CD4-positive, alpha-beta T cell treated with Interleukin-6 for 4 hours (primary cell): Measurements from ENCODE around the gene BSN.

Source experiments
- DNase-seq: peaks from one replicate; pipeline ENCODE4 v3.0.0-alpha.2; 2020; ENCODE audit warnings: mixed read lengths

BSN gene, protein sequence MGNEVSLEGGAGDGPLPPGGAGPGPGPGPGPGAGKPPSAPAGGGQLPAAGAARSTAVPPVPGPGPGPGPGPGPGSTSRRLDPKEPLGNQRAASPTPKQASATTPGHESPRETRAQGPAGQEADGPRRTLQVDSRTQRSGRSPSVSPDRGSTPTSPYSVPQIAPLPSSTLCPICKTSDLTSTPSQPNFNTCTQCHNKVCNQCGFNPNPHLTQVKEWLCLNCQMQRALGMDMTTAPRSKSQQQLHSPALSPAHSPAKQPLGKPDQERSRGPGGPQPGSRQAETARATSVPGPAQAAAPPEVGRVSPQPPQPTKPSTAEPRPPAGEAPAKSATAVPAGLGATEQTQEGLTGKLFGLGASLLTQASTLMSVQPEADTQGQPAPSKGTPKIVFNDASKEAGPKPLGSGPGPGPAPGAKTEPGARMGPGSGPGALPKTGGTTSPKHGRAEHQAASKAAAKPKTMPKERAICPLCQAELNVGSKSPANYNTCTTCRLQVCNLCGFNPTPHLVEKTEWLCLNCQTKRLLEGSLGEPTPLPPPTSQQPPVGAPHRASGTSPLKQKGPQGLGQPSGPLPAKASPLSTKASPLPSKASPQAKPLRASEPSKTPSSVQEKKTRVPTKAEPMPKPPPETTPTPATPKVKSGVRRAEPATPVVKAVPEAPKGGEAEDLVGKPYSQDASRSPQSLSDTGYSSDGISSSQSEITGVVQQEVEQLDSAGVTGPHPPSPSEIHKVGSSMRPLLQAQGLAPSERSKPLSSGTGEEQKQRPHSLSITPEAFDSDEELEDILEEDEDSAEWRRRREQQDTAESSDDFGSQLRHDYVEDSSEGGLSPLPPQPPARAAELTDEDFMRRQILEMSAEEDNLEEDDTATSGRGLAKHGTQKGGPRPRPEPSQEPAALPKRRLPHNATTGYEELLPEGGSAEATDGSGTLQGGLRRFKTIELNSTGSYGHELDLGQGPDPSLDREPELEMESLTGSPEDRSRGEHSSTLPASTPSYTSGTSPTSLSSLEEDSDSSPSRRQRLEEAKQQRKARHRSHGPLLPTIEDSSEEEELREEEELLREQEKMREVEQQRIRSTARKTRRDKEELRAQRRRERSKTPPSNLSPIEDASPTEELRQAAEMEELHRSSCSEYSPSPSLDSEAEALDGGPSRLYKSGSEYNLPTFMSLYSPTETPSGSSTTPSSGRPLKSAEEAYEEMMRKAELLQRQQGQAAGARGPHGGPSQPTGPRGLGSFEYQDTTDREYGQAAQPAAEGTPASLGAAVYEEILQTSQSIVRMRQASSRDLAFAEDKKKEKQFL (N-terminal part only)

GRCh38 chr3:49553692-49554632, at the start of gene BSN:
Gene BSN (plus strand): TSS chr3:49554477. CDS start chr3:49554603, 126 bp downstream.
- peak; percentile 87 for DNase-seq

DNA sequence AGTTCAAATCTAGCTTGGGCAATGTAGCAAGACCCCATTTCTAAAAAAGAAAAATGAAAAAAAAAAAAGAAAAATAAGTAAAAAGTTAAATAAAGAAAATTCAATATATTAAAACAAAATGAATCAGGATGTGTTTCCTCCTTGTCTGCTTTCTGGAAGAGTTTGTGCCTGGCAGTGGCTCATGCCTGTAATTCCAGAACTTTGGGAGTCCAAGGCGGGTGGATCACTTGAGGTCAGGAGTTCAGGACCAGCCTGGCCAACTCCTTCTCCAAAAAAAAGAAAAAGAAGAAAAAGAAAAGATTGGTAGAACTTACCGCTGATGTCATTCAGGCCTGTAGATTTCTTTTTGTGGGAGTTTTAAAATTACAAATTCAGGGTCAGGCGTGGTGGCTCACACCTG, 47.4 kb upstream of the BSN start:
- no peak for DNase-seq

DNA sequence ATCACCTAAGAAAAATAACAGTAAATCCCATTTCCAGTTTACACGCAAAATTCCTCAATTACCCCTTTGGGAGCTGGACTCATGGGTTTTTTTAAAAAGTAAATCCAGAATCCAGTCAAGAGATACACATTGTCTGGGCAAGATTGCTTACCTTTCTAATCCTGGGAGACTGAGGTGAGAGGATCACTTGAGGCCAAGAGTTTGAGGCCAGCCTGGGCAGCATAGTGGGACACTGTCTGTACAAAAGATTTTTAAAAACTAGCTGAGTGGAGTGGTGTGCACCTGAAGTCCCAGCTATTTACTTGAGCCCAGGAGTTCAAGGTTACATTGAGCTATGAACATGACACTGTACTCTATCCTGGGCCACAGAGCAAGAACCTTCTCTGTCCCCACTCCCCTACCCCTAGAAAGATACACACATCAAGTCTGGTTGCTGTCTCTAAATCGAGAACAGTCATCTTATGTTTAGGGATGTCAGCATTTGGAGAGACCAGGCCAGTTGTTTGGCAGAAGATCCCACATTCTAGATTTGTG, 45.2 kb upstream of the BSN start:
- no peak for DNase-seq

DNA sequence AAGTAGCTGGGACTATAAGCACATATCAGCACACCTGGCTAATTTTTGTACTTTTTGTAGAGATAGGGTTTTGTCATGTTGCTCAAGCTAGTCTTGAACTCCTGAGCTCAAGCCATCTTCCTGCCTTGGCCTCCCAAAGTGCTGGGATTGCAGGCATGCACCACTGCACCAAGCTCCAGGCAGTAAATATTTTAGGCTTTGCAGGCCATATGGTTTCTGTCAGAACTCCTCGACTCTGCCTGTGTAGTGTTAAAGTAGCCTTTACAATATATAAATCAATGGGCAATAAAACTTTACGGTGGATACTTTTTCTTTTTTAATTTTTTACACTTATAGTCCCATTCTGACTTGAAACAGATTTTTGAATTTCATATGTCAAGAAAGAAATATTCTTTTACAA, 42.6 kb upstream of the BSN start:
- DNase-seq: no peak

DNA sequence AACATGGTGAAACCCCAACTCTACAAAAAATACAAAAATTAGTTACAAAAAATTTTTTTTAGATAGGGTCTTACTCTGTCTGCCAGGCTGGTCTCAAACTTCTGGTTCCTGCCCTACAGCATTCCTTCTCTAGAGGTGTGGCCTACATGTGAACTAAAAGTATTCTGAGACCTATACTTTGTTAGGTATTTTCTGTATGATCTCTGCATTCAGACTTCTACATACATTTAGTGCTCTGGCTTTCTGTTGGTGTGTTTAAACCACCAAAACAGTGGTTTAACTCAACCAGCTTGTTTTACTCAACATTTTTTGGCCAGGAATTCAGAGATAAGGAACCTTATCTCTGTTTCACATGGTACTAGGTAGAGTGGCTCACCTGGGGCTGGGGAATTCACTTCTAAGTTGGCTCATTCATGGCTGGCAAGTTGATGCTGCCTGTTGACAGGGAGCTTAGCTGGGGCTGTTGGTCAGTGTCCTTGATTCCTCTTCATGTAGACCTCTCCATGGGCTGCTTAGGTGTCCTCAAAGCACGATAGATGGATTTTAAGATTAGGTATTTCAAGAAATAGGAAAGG, 41.4 kb upstream of the BSN start:
- no peak for DNase-seq

DNA sequence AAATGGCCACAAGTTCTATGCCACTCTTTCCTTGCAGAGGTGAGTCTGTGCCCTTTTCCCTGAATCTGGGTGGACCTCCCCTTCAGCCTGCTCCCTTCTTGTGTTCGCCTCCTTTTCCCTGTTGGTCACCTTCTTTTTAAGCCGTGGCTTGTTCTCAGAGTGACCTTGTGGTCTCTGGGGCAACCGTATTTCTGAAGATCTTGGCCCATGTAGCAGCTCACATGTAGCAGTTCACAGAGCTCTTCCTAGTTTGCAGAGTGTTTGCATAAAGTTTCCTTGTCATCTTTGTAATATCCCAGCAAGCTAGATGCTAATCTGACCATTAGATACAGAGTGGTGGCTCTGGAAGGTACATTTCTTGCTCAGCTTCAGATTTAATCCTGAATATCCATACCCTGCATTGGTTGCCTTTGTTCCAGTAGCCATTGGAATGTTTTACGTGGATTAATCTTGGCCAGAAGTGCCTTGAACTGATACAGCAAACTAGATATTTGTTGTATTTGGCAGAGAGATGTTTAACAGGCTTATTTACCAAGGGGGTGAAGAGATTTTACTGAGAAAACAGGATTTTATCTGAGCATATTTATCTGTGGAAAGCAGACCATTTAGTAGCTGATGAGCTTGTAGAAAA, 40.7 kb upstream of the BSN start:
- DNase-seq: no peak

GRCh38 chr3:49518016-49518415, 36.3 kb upstream of the BSN start:
- no peak for DNase-seq

DNA sequence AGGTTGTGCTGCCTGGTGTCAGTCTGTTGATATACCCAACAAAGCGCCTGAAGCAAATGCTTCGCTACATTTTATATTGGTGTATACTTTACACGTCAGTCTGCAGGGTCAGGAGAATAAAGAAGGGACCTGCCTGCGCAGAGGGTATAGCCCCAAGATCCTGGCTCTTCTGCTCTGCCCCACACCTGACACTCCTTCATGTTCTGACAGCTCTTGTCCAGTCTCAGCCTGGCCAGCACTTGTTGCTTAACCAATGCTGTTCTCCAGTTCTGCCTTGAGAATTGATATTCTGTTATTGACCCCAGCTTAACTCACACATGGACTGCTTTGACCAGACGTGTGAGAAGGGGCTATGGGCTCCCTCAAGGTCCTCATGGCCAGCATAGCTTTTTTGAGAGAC, 35.8 kb upstream of the BSN start:
- DNase-seq: no peak

GRCh38 chr3:49519296-49519695, 35.0 kb upstream of the BSN start:
- no peak for DNase-seq

- DNase-seq: no peak
These were observed 34.3 kb upstream of the BSN start for GRCh38 chr3:49519916-49520385.

DNA sequence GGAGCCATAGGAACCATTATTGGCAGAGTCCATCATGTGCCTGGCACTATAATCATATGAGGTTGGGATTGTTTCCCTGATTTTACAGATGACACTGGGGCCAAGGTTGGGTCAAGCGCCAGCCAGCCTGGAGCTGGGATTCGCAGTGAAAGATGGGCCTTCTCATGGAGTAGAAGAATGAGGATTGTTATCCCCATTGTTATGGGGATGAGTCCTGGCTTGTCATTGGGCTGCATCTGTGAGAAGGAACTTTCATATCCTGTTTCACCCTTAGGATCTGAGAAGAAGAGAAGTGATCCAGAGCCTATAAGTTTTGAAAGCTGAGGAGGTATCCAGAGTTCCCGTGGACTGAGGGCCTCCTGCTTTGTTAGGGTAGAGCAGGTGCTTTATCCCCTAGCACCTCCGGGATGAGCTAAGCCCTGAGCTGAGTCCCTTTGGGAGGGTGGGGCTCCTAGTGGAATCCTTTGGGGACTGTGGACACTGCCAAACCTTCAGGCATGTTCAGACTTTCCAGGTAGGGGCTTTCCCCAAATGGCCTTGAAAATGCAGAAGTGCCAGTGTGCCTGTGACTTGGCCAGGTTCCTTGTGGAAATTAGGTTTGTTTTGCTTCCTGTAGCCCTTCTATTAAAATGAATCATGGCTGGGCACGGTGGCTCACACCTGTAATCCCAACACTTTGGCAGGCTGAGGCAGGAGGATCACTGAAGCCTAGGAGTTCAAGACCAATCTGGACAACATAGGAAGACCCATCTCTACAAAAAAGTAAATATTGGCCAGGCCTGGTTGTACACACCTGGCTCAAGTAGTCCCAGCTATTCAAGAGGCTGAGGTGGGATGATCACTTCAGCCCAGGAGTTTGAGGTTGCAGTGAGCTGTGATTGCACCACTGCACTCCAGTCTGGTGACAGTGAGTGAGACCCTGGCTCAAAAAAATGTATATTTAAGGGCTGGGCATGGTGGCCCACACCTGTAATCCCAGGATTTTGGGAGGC, 30.2 kb upstream of the BSN start:
- no peak for DNase-seq

DNA sequence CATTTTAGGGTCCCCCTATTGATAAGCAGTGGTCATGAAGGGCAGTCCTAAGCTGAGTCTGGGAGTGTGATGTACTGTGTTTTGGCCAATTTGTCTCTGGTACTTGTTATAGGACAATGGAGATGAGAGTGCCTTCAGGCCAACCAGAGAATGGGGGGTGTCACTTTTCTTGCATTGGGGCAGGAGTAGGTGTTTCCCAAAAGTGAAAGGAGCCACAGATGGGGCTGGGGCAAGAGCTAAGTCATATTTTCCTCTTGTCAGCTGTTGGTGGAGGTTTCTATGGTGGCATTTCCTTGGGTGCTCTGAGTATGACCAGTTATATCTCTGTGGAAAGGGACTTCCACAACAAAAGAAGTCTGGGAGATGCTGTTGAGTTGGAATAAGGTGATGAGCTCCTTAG, 24.7 kb upstream of the BSN start:
- DNase-seq: no peak

GRCh38 chr3:49530231-49530630, 24.0 kb upstream of the BSN start:
- DNase-seq: no peak

GRCh38 chr3:49530701-49531100, 23.6 kb upstream of the BSN start:
- no peak for DNase-seq

GRCh38 chr3:49531218-49531617, 23.1 kb upstream of the BSN start:
- no peak for DNase-seq

GRCh38 chr3:49531715-49532114, 22.6 kb upstream of the BSN start:
- no peak for DNase-seq

DNA sequence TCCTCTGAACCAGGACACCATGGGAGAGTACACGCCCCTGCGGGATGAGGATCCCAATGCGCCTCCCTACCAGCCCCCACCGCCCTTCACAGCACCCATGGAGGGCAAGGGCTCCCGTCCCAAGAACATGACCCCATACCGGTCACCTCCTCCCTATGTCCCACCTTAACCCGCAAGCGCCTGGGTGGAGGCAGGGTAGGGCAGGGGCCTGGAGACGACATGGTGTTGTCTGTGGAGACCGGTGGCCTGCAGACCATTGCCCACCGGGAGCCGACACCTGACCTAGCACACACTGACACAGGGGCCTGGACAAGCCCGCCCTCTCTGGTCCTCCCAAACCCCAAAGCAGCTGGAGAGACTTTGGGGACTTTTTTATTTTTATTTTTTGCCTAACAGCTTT, 21.2 kb upstream of the BSN start:
- DNase-seq: no peak

DNA sequence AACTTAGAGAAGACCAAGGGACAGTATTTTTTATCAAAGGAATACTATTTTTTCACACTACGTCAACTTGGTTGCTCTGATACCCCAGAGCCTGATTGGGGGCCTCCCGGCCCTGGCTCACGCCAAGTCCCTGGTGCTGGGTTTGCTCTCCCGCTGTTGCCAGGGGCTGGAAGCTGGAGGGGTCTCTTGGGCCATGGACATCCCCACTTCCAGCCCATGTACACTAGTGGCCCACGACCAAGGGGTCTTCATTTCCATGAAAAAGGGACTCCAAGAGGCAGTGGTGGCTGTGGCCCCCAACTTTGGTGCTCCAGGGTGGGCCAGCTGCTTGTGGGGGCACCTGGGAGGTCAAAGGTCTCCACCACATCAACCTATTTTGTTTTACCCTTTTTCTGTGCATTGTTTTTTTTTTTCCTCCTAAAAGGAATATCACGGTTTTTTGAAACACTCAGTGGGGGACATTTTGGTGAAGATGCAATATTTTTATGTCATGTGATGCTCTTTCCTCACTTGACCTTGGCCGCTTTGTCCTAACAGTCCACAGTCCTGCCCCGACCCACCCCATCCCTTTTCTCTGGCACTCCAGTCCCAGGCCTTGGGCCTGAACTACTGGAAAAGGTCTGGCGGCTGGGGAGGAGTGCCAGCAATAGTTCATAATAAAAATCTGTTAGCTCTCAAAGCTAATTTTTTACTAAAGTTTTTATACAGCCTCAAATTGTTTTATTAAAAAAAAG, 20.3 kb upstream of the BSN start:
- DNase-seq: no peak
